Measurements from ENCODE around the gene DBX1. TPM values are rescaled to one million over a fixed set of nuclear protein-coding genes. Genes with fewer than 3 reads are reported as not detected.

DBX1 gene
- total and polyA plus RNA-seq, 8 donors, result not detected

- no peak for DNase-seq
- H3K9me3 ChIP-seq, result no peaks in the 10 kb centered on the region
- H3K27ac ChIP-seq, result no peak overlapping the region
- TF ChIP-seq CTCF (IDR thresholded peaks at IDR 0.05), result no peak
- H3K4me1 ChIP-seq, result peaks cover 0 to 6% of the 10 kb centered on the region in 2 donors
- intact Hi-C loops (cut with DNase I), result no loop called here
- no peak for ATAC-seq
- H3K36me3 ChIP-seq, result peaks cover 0 to 35% of the 10 kb centered on the region in 2 donors
- H3K27me3 ChIP-seq, result no peaks in the 10 kb centered on the region
- no peak overlapping the region for H3K4me3 ChIP-seq
Observed at GRCh38 chr11:20109731-20110445, 50.4 kb downstream of the DBX1 start.

Other genes starting within 250 kb of the DBX1 start
- 10 to 100 TPM; 67.6 to 67.7 TPM for gene HTATIP2, start 203.2 kb upstream of the DBX1 start, total RNA-seq
- 1 to 10 TPM; 3.0 to 4.9 (median 4.2) TPM for gene HTATIP2, start 203.2 kb upstream of the DBX1 start, polyA plus RNA-seq (ENCODE audit: insufficient read length in 6 of 6)
- gene PRMT3, start 227.2 kb upstream of the DBX1 start, total RNA-seq, result 10 to 100 TPM in 1 of 2 donors, 1 to 10 TPM in 1; 8.0 to 13.2 TPM
- gene PRMT3, start 227.2 kb upstream of the DBX1 start, polyA plus RNA-seq (ENCODE audit: insufficient read length in 6 of 6), result 10 to 100 TPM; 13.9 to 17.3 (median 16.0) TPM

All from left lung (tissue), 10 donors.